ENCODE data around the gene DYRK2.

DNA sequence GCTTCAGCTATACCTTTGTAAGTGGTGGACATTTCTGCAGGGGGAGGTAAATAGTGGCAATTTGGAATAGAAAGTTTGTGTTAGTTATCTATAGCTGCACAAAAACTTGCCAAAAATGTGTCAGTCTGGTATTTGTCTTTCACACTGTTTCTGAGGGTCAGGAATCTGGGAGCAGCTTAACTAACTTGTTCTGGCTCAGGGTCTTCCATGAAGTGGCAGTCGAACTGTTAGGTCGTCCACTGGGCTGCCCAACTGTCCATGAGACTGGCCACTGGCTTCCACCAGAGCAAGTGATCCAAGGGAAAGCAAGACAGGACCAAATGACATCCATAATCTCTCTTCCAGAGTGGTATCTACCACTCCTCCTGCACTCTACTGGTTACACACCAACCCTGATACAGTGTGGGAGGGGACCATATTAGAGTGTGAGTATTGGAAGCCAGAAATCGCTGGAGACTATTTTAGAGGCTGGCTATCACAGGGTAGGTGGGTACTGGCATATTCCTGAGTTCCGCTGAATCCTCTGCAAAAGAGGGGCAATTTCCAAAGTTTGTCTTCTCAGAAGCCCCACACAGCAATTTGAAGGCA lies 60.9 kb downstream of the DYRK2 start:
- TF ChIP-seq POLR2A (IDR thresholded peaks at IDR 0.05) = no peak
- TF ChIP-seq, protein P1, sequence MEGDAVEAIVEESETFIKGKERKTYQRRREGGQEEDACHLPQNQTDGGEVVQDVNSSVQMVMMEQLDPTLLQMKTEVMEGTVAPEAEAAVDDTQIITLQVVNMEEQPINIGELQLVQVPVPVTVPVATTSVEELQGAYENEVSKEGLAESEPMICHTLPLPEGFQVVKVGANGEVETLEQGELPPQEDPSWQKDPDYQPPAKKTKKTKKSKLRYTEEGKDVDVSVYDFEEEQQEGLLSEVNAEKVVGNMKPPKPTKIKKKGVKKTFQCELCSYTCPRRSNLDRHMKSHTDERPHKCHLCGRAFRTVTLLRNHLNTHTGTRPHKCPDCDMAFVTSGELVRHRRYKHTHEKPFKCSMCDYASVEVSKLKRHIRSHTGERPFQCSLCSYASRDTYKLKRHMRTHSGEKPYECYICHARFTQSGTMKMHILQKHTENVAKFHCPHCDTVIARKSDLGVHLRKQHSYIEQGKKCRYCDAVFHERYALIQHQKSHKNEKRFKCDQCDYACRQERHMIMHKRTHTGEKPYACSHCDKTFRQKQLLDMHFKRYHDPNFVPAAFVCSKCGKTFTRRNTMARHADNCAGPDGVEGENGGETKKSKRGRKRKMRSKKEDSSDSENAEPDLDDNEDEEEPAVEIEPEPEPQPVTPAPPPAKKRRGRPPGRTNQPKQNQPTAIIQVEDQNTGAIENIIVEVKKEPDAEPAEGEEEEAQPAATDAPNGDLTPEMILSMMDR (IDR thresholded peaks at IDR 0.05) = no peak
